ENCODE results near the gene SKA2. TPM values are rescaled to one million over a fixed set of nuclear protein-coding genes. Genes with fewer than 3 reads are reported as not detected.
"Not testable (repeated sequence)": the region's sequence is repeated elsewhere in the genome, so short reads cannot be mapped to it uniquely, and the experiment has no call there.

Gene SKA2
- total and polyA plus RNA-seq, 10 donors, result 15.4 to 38.9 (median 24.6) TPM

GRCh38 chr17:59139939-59140338 is 15.0 kb downstream of the SKA2 start:
- WGBS, 5 donors, result 96 to 100% (median 97%) methylated on average over 4 of the region's 4 CpGs
- Histone ChIP-seq H3K27me3 (replicated peaks in 1 of 7) (no peaks in the 10 kb centered on the region), H3K9me3 (no peaks in the 10 kb centered on the region), H3K27ac (no peak overlapping the region), H3K4me1 (no peaks in the 10 kb centered on the region), H3K36me3 (peaks cover 0 to 7% (median 0%) of the 10 kb centered on the region in 6 donors), H3K4me3 (no peak overlapping the region)
- TF ChIP-seq CTCF (IDR thresholded peaks at IDR 0.05 in 8 of 11, conservative IDR thresholded peaks at IDR 0.05 in 3 of 11), result no peak
- TF ChIP-seq POLR2AphosphoS5 (IDR thresholded peaks at IDR 0.05), result no peak
- no peak for TF ChIP-seq POLR2A (IDR thresholded peaks at IDR 0.05)
- intact Hi-C loops (cut with DNase I; ENCODE audit: low total_unique reads), result no loop called here
- DNase-seq, result no peak

GRCh38 chr17:59138339-59138738 is 16.6 kb downstream of the SKA2 start:
- DNase-seq; H3K4me3 ChIP-seq; H3K27ac ChIP-seq; H3K27me3 ChIP-seq (replicated peaks in 1 of 7); H3K4me1 ChIP-seq; intact Hi-C loops (cut with DNase I; ENCODE audit: low total_unique reads); H3K9me3 ChIP-seq; H3K36me3 ChIP-seq: not testable (repeated sequence)
- 93 to 96% (median 94%) methylated on average over 10 of the region's 10 CpGs for WGBS, 5 donors

- DNase-seq, result no peak
- TF ChIP-seq POLR2AphosphoS5 (IDR thresholded peaks at IDR 0.05), result no peak
- no peak for TF ChIP-seq POLR2A (IDR thresholded peaks at IDR 0.05)
- no peak for TF ChIP-seq CTCF (IDR thresholded peaks at IDR 0.05 in 8 of 11, conservative IDR thresholded peaks at IDR 0.05 in 3 of 11)
- H3K36me3 ChIP-seq, result peaks cover 0 to 48% (median 5%) of the 10 kb centered on the region in 6 donors
- intact Hi-C loops (cut with DNase I; ENCODE audit: low total_unique reads), result no loop called here
- WGBS, 5 donors, result 88 to 94% (median 92%) methylated on average over 1 of the region's 1 CpG
- no peak overlapping the region for H3K27ac ChIP-seq
- no peaks in the 10 kb centered on the region for H3K4me1 ChIP-seq
- H3K4me3 ChIP-seq, result no peak overlapping the region
- H3K9me3 ChIP-seq, result no peaks in the 10 kb centered on the region
- H3K27me3 ChIP-seq (replicated peaks in 1 of 7), result no peaks in the 10 kb centered on the region
Observed at GRCh38 chr17:59131131-59131530, 23.9 kb downstream of the SKA2 start.

- TF ChIP-seq POLR2A (IDR thresholded peaks at IDR 0.05) (no peak), CTCF (IDR thresholded peaks at IDR 0.05 in 8 of 11, conservative IDR thresholded peaks at IDR 0.05 in 3 of 11) (no peak), POLR2AphosphoS5 (IDR thresholded peaks at IDR 0.05) (no peak)
- H3K9me3 ChIP-seq, result no peaks in the 10 kb centered on the region
- H3K4me1 ChIP-seq, result no peaks in the 10 kb centered on the region
- H3K36me3 ChIP-seq, result peaks cover 0 to 55% (median 5%) of the 10 kb centered on the region in 6 donors
- no peak for DNase-seq
- 41 to 93% (median 49%) methylated on average over 2 of the region's 2 CpGs for WGBS, 5 donors
- no peak overlapping the region for H3K4me3 ChIP-seq
- intact Hi-C loops (cut with DNase I; ENCODE audit: low total_unique reads), result no loop called here
- no peaks in the 10 kb centered on the region for H3K27me3 ChIP-seq (replicated peaks in 1 of 7)
- no peak overlapping the region for H3K27ac ChIP-seq
Observed at GRCh38 chr17:59129814-59130213, 25.2 kb downstream of the SKA2 start.

Measured in spleen (tissue), 11 donors.